MM.1S (cell line): ENCODE results near the gene LSM7.

Source experiments
- DNase-seq: peaks from one replicate; pipeline ENCODE4 v3.0.0-alpha.2; 2015
- H2AFZ ChIP-seq: fragments of 300-600 bp; sonication (generic); 2 replicates; pipeline ENCODE4 v1.6.0; 2016; ENCODE audit warnings: antibody characterized with exemption, low read length
- H3F3A ChIP-seq: fragments of 300-600 bp; sonication (generic); 2 replicates; pipeline ENCODE4 v1.6.1; 2016; ENCODE audit warnings: mild to moderate bottlenecking, antibody characterized with exemption, low read length, moderate library complexity, mixed read lengths; ENCODE audit not compliant: insufficient read depth
- H3K27ac ChIP-seq: fragments of 300-600 bp; sonication (generic); 2 replicates; pipeline ENCODE4 v1.5.1; 2016; ENCODE audit warnings: mild to moderate bottlenecking, low read length
- H3K27me3 ChIP-seq: fragments of 300-600 bp; sonication (generic); replicated peaks from 2 replicates; pipeline ENCODE4 v1.6.0; 2016; ENCODE audit warnings: low read length; ENCODE audit not compliant: insufficient read depth
- H3K36me3 ChIP-seq: fragments of 300-600 bp; sonication (generic); replicated peaks from 2 replicates; pipeline ENCODE4 v1.6.1; 2016; ENCODE audit warnings: mild to moderate bottlenecking, low read length, mixed read lengths; ENCODE audit not compliant: insufficient read depth
- H3K4me1 ChIP-seq: fragments of 300-600 bp; sonication (generic); 2 replicates; pipeline ENCODE4 v1.6.1; 2016; ENCODE audit warnings: low read length, mixed read lengths
- H3K4me2 ChIP-seq: fragments of 300-600 bp; sonication (generic); 2 replicates; pipeline ENCODE4 v1.6.0; 2016; ENCODE audit warnings: low read depth, low read length
- H3K4me3 ChIP-seq: fragments of 300-600 bp; sonication (generic); 2 replicates; pipeline ENCODE4 v1.5.1; 2016; ENCODE audit warnings: low read length, mixed read lengths
- H3K79me2 ChIP-seq: fragments of 300-600 bp; sonication (generic); 2 replicates; pipeline ENCODE4 v1.6.1; 2016; ENCODE audit warnings: mixed run types, low read length, mixed read lengths
- H3K9ac ChIP-seq: fragments of 300-600 bp; sonication (generic); 2 replicates; pipeline ENCODE4 v1.6.1; 2016; ENCODE audit warnings: low read length, mixed read lengths
- H3K9me2 ChIP-seq: fragments of 300-600 bp; sonication (generic); replicated peaks from 2 replicates; pipeline ENCODE4 v1.6.1; 2016; ENCODE audit warnings: mild to moderate bottlenecking, low read length, mixed read lengths; ENCODE audit not compliant: insufficient read depth
- H3K9me3 ChIP-seq: fragments of 300-600 bp; sonication (generic); replicated peaks from 2 replicates; pipeline ENCODE4 v1.6.1; 2016; ENCODE audit warnings: mild to moderate bottlenecking, low read length, mixed read lengths; ENCODE audit not compliant: insufficient read depth
- H4K20me1 ChIP-seq: fragments of 300-600 bp; sonication (generic); 2 replicates; pipeline ENCODE4 v1.6.1; 2016; ENCODE audit warnings: mild to moderate bottlenecking, low read length, moderate library complexity, mixed read lengths; ENCODE audit not compliant: insufficient read depth
- EZH2 ChIP-seq: fragments of 300-600 bp; sonication (generic); optimal IDR thresholded peaks from 2 replicates; pipeline ENCODE3; 2017; ENCODE audit warnings: low read depth, mild to moderate bottlenecking, antibody characterized with exemption, low read length, mixed read lengths
- EZH2phosphoT487 ChIP-seq: fragments of 300-600 bp; sonication (generic); IDR thresholded peaks from 2 replicates; pipeline ENCODE4 v1.6.1; 2018; ENCODE audit warnings: antibody characterized with exemption, low read length
- TF ChIP-seq, protein P1 (sequence below): fragments of 300-600 bp; sonication (generic); IDR thresholded peaks from 2 replicates; pipeline ENCODE4 v1.5.1; 2016; ENCODE audit warnings: antibody characterized with exemption, low read length, mixed read lengths

Gene LSM7

DNA sequence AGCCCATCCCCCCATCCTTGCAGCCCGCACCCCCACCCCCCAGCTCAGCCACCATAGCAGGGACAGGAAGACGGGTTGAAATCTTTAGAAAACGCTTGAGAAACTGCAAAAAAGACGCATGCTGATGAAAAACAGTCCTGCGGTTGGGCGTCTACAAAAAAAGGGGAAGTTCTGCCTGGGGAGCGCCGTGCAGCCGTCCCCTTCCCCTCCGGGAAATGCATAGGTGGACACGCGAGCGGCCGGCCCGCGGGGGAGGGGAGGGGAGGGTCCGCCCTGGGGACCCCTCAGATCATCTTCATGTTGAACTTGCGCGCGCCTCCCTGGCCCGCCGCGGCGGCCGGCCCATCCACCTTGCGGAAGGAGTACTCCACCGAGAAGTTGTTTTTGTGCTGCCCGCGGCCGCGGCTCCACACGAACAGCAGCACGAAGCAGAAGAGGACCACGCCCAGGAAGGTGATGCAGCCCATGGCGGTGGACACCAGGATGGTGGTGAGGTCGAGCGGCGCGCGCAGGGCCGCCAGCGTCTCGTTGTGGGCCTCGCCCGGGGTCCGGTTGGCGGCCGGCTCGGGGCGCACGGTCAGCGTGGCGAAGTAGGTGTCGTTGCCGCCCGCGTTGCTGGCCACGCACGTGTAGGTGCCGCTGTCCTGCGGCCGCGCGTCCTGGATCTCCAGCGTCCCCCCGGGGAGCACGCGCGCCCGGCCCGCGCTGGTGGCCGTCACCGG lies 38.5 kb downstream of the LSM7 start:
- peak overlapping the region; percentile 50; the same call in 1 of the 2 replicates for H3K9ac ChIP-seq
- H3K36me3 ChIP-seq, result no peaks in the 10 kb centered on the region
- H3K79me2 ChIP-seq, result no peaks in the 10 kb centered on the region
- H3K4me3 ChIP-seq, result peak overlapping the region; percentile 68
- peak overlapping the region; percentile 29; the same call in 1 of the 2 replicates for H3K27ac ChIP-seq
- peaks cover 7% of the 10 kb centered on the region for H3K4me1 ChIP-seq
- no peaks in the 10 kb centered on the region for H3F3A ChIP-seq
- TF ChIP-seq EZH2, result no peak
- TF ChIP-seq, protein P1, sequence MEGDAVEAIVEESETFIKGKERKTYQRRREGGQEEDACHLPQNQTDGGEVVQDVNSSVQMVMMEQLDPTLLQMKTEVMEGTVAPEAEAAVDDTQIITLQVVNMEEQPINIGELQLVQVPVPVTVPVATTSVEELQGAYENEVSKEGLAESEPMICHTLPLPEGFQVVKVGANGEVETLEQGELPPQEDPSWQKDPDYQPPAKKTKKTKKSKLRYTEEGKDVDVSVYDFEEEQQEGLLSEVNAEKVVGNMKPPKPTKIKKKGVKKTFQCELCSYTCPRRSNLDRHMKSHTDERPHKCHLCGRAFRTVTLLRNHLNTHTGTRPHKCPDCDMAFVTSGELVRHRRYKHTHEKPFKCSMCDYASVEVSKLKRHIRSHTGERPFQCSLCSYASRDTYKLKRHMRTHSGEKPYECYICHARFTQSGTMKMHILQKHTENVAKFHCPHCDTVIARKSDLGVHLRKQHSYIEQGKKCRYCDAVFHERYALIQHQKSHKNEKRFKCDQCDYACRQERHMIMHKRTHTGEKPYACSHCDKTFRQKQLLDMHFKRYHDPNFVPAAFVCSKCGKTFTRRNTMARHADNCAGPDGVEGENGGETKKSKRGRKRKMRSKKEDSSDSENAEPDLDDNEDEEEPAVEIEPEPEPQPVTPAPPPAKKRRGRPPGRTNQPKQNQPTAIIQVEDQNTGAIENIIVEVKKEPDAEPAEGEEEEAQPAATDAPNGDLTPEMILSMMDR, result no peak
- no peak for TF ChIP-seq EZH2phosphoT487
- peak; percentile 58 for DNase-seq
- H4K20me1 ChIP-seq, result no peaks in the 10 kb centered on the region
- peaks cover 4% of the 10 kb centered on the region; the same call in 1 of the 2 replicates for H3K27me3 ChIP-seq
- H3K4me2 ChIP-seq, result peak overlapping the region; percentile 88
- peak overlapping the region; percentile 73 for H2AFZ ChIP-seq
- no peaks in the 10 kb centered on the region for H3K9me2 ChIP-seq
- H3K9me3 ChIP-seq, result no peaks in the 10 kb centered on the region

DNA sequence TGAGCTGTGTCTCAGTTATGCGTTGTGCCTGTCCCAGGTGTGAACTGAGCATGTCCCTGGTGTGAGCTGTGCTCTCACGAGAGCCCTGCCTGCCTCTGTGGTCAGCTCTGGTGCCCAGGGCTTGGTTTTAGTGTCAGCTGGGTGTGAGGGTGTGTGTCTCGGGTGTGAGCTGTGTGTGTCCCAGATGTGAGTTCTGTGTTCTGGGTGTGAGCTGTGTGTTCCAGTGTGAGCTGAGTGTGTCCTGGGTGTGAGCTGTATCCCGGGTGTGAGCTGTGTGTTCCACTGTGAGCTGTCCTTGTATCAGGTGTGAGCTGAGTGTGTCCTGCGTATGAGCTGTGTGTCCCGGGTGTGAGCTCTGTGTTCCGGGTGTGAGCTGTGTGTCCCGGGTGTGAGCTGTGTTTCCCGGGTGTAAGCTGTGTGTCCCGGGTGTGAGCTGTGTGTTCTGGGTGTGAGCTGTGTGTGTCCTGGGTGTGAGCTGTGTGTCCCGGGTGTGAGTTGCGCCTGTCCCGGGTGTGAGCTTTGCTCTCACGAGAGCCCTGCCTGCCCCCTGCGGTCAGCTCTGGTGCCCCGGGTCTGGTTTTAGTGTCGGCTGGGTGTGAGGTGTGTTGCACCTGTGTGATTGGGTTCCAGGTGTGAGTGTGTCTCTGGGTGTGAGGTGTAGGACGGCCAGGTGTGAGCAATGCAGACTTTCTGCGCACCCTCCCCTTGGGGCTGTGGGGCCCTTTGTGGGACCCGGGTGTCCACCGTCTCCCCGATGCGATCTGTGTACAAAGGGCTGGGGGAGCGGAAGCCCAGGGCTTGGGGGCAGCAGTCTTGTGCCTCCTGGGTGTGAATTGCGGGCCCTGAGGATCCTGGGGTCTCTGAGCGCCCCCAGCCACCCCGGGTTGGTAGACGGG lies 39.3 kb downstream of the LSM7 start:
- peak overlapping the region; percentile 50; the same call in 1 of the 2 replicates for H3K9ac ChIP-seq
- peak overlapping the region; percentile 29; the same call in 1 of the 2 replicates for H3K27ac ChIP-seq

DNA sequence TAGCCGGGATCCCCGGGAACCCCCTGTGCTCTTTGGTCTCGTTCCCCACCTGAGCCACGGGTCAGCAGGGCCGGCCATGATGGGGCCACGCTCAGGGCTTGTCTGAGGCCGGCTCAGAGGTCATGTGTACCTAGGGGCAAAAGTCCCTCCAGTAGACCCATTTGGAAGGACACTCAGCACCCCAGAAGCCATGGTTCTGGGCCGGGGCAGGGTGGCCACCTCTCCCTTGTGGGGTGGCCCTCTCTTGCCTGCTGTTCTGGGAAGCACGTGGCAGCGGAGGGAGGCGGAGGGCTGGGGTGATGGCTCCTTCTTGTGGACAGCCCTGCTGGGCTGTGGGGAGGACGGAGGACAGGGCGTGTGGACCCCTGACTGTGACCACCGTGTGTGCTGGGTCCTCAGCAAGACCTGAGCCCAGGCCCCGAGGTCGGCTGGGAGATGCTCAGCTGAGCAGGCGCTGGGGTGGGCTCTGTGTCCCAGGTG lies 40.0 kb downstream of the LSM7 start:
- H4K20me1 ChIP-seq, result no peaks in the 10 kb centered on the region
- no peak overlapping the region for H3K27ac ChIP-seq
- H3F3A ChIP-seq, result no peaks in the 10 kb centered on the region
- no peak overlapping the region for H3K4me2 ChIP-seq
- H3K9me2 ChIP-seq, result no peaks in the 10 kb centered on the region
- no peak for DNase-seq
- no peak overlapping the region for H3K9ac ChIP-seq
- no peaks in the 10 kb centered on the region for H3K9me3 ChIP-seq
- no peak overlapping the region for H2AFZ ChIP-seq
- TF ChIP-seq EZH2phosphoT487 (no peak), EZH2 (no peak)
- TF ChIP-seq, protein P1, result no peak
- peaks cover 7% of the 10 kb centered on the region for H3K4me1 ChIP-seq
- no peaks in the 10 kb centered on the region for H3K36me3 ChIP-seq
- H3K79me2 ChIP-seq, result no peaks in the 10 kb centered on the region
- no peak overlapping the region for H3K4me3 ChIP-seq
- peaks cover 4% of the 10 kb centered on the region; the same call in 1 of the 2 replicates for H3K27me3 ChIP-seq

More for the DNA sequence above, 39.3 kb downstream of the LSM7 start:
- Histone ChIP-seq H3K36me3 (no peaks in the 10 kb centered on the region), H3K27me3 (peaks cover 4% of the 10 kb centered on the region; the same call in 1 of the 2 replicates), H3K4me2 (peak overlapping the region; percentile 88), H3K4me3 (peak overlapping the region; percentile 68), H3K79me2 (no peaks in the 10 kb centered on the region), H3K9me2 (no peaks in the 10 kb centered on the region), H2AFZ (peak overlapping the region; percentile 73), H3K4me1 (peaks cover 7% of the 10 kb centered on the region), H3F3A (no peaks in the 10 kb centered on the region), H4K20me1 (no peaks in the 10 kb centered on the region), H3K9me3 (no peaks in the 10 kb centered on the region)
- DNase-seq, result no peak
- TF ChIP-seq EZH2, result no peak
- TF ChIP-seq EZH2phosphoT487, result no peak
- TF ChIP-seq, protein P1, result no peak
